GM12878 (cell line): ENCODE results near the gene ADGRE3. TPM values are rescaled to one million over a fixed set of nuclear protein-coding genes. Genes with fewer than 3 reads are reported as not detected.

Experiments used
- BHLHE40 ChIP-seq, 2 experiments: fragments of 450-650 bp in 1 of 2; IDR thresholded peaks; 2 replicates each; pipeline ENCODE4 v1.6.1; 2011 to 2017; ENCODE audit warnings: low read depth in 2 of 2, borderline replicate concordance in 1 of 2, improper control_type of control experiment in 1 of 2, low read length in 1 of 2, mild to moderate bottlenecking in 1 of 2
- BMI1 ChIP-seq: fragments of 450-650 bp; IDR thresholded peaks from 2 replicates; pipeline ENCODE4 v1.6.1; 2016; ENCODE audit warnings: mild to moderate bottlenecking, moderate library complexity, borderline replicate concordance
- CREM ChIP-seq: IDR thresholded peaks from 2 replicates; pipeline ENCODE4 v1.6.1; 2014; ENCODE audit warnings: antibody characterized with exemption, low read depth
- GATAD2B ChIP-seq: fragments of 450-650 bp; conservative IDR thresholded peaks from 2 replicates; pipeline ENCODE4 v1.6.1; 2017; ENCODE audit warnings: low read depth, mild to moderate bottlenecking, moderate library complexity
- HSF1 ChIP-seq: fragments of 150-350 bp; IDR thresholded peaks from 2 replicates; pipeline ENCODE4 v1.6.1; 2014; ENCODE audit warnings: mild to moderate bottlenecking, low read depth, low read length
- MXI1 ChIP-seq: fragments of 150-350 bp; IDR thresholded peaks from 2 replicates; pipeline ENCODE4 v1.6.1; 2011; ENCODE audit warnings: low read depth, mild to moderate bottlenecking, inconsistent platforms, low read length, improper control_type of control experiment
- NFIC ChIP-seq: IDR thresholded peaks from 2 replicates; pipeline ENCODE4 v1.6.1; 2012; ENCODE audit warnings: low read depth, mild to moderate bottlenecking, inconsistent platforms, low read length, moderate library complexity
- NFYA ChIP-seq: IDR thresholded peaks from 2 replicates; pipeline ENCODE4 v1.6.1; 2011; ENCODE audit warnings: low read depth, mild to moderate bottlenecking, low read length, improper control_type of control experiment, borderline replicate concordance
- NR2C2 ChIP-seq: IDR thresholded peaks from 2 replicates; pipeline ENCODE4 v1.6.1; 2011; ENCODE audit warnings: borderline replicate concordance, low read depth; ENCODE audit not compliant: control insufficient read depth, insufficient read length
- PAX5 ChIP-seq: IDR thresholded peaks from 2 replicates; pipeline ENCODE4 v1.6.1; 2011; ENCODE audit warnings: low read depth, low read length, borderline replicate concordance
- RAD21 ChIP-seq: IDR thresholded peaks from 2 replicates; pipeline ENCODE4 v1.6.1; 2011; ENCODE audit warnings: mild to moderate bottlenecking, low read depth, low read length, moderate library complexity; ENCODE audit not compliant: insufficient read depth
- RUNX3 ChIP-seq: IDR thresholded peaks from 2 replicates; pipeline ENCODE4 v1.6.1; 2012; ENCODE audit warnings: low read length, inconsistent platforms
- SMAD5 ChIP-seq: IDR thresholded peaks from 2 replicates; pipeline ENCODE4 v1.6.1; 2016; ENCODE audit warnings: antibody characterized with exemption, low read depth
- SMC3 ChIP-seq: IDR thresholded peaks from 2 replicates; pipeline ENCODE4 v1.6.1; 2011; ENCODE audit warnings: low read length, improper control_type of control experiment, borderline replicate concordance
- SREBF2 ChIP-seq: IDR thresholded peaks from 2 replicates; pipeline ENCODE4 v1.6.1; 2012; ENCODE audit warnings: mild to moderate bottlenecking, low read length
- STAT1 ChIP-seq: fragments of 450-650 bp; conservative IDR thresholded peaks from 2 replicates; pipeline ENCODE4 v1.6.1; 2014; ENCODE audit warnings: antibody characterized with exemption, mild to moderate bottlenecking
- TARDBP ChIP-seq: IDR thresholded peaks from 2 replicates; pipeline ENCODE4 v1.6.1; 2016; ENCODE audit warnings: borderline replicate concordance
- TBL1XR1 ChIP-seq: IDR thresholded peaks from 2 replicates; pipeline ENCODE4 v1.6.1; 2012; ENCODE audit warnings: low read depth, low read length, improper control_type of control experiment
- USF2 ChIP-seq: IDR thresholded peaks from 2 replicates; pipeline ENCODE4 v1.6.1; 2011; ENCODE audit warnings: low read depth, low read length, improper control_type of control experiment, borderline replicate concordance
- WRNIP1 ChIP-seq: IDR thresholded peaks from 2 replicates; pipeline ENCODE4 v1.6.1; 2011; ENCODE audit warnings: low read depth, low read length, improper control_type of control experiment, borderline replicate concordance
- ZBED1 ChIP-seq: IDR thresholded peaks from 2 replicates; pipeline ENCODE4 v1.6.1; 2016; ENCODE audit warnings: borderline replicate concordance
- ZNF274 ChIP-seq: IDR thresholded peaks from one replicate; pipeline ENCODE4 v1.8.0; 2011; ENCODE audit not compliant: insufficient read length, insufficient read depth
- ZSCAN29 ChIP-seq: fragments of 450-650 bp; IDR thresholded peaks from 2 replicates; pipeline ENCODE4 v1.6.1; 2017; ENCODE audit warnings: mild to moderate bottlenecking, moderate library complexity
- polyA plus RNA-seq, 11 experiments: library from polyadenylated mRNA; depleted of rRNA in 4 of 11; unstranded in 6 of 11; stranded (reverse) in 5 of 11; fragments of >200 nt; fragmentation: Nextera tagmentation in 4 of 11; fragmentation: Illumina TruSeq in 1 of 11; extraction: Ambion mirVana in 4 of 11; extraction: Trizol in 1 of 11; gene quantifications; 1 replicate in 1 of 11; 2 replicates in 10 of 11; pipeline versions ENCODE4 v1.2.1 to v1.2.3, GENCODE V29; 2011 to 2016; ENCODE audit warnings: inconsistent platforms in 2 of 11, missing spikeins in 2 of 11, low read depth in 1 of 11
- total RNA-seq, 4 experiments: library from RNA; depleted of rRNA in 3 of 4; stranded (reverse); fragments of >200 nt in 3 of 4; fragmentation: Illumina TruSeq in 1 of 4; extraction: Trizol in 1 of 4; gene quantifications; 2 replicates each; pipeline versions ENCODE4 v1.2.1 to v1.2.3, GENCODE V29; 2013 to 2021
- TF ChIP-seq, protein P1 (sequence below): IDR thresholded peaks from 2 replicates; pipeline ENCODE4 v1.6.1; 2012; ENCODE audit warnings: low read depth, low read length, improper control_type of control experiment
- TF ChIP-seq, protein P2 (sequence below): fragments of 450-650 bp; IDR thresholded peaks from 2 replicates; pipeline ENCODE4 v1.6.1; 2016; ENCODE audit warnings: mild to moderate bottlenecking
- TF ChIP-seq, protein P3 (sequence below): IDR thresholded peaks from 2 replicates; pipeline ENCODE4 v1.6.1; 2012; ENCODE audit warnings: low read depth, low read length, improper control_type of control experiment
- TF ChIP-seq, protein P4 (sequence below): IDR thresholded peaks from 2 replicates; pipeline ENCODE4 v1.6.1; 2012; ENCODE audit warnings: low read length, inconsistent platforms

ADGRE3 gene
- total and polyA plus RNA-seq, 10 of the 15 experiments (the other 5 are each of a cell fraction or from before 2014, with no cell fraction given) = 0.04 to 0.10 (median 0.05) TPM; not detected in 6

GRCh38 chr19:14603990-14604387 is 70.7 kb downstream of the ADGRE3 start (continued):
- TF ChIP-seq, protein P1, sequence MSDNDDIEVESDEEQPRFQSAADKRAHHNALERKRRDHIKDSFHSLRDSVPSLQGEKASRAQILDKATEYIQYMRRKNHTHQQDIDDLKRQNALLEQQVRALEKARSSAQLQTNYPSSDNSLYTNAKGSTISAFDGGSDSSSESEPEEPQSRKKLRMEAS = no peak
- TF ChIP-seq WRNIP1 = no peak
- no peak for TF ChIP-seq HSF1
- peak; percentile 38; the same call in 1 of the 2 replicates for TF ChIP-seq GATAD2B
- no peak for TF ChIP-seq ZNF274
- TF ChIP-seq RUNX3 = peak; percentile 87
- peak; percentile 33; the same call in 1 of the 2 replicates for TF ChIP-seq SMC3
- peak; percentile 98 for TF ChIP-seq PAX5
- TF ChIP-seq STAT1 = no peak
- TF ChIP-seq CREM = peak; percentile 35; the same call in 1 of the 2 replicates
- no peak for TF ChIP-seq USF2
- TF ChIP-seq RAD21 = no peak
- no peak for TF ChIP-seq SMAD5
- TF ChIP-seq NR2C2 = no peak
- TF ChIP-seq BMI1 = no peak
- peak; percentile 80; the same call in 1 of the 2 replicates for TF ChIP-seq ZBED1
- TF ChIP-seq NFYA = no peak
- TF ChIP-seq, protein P2, sequence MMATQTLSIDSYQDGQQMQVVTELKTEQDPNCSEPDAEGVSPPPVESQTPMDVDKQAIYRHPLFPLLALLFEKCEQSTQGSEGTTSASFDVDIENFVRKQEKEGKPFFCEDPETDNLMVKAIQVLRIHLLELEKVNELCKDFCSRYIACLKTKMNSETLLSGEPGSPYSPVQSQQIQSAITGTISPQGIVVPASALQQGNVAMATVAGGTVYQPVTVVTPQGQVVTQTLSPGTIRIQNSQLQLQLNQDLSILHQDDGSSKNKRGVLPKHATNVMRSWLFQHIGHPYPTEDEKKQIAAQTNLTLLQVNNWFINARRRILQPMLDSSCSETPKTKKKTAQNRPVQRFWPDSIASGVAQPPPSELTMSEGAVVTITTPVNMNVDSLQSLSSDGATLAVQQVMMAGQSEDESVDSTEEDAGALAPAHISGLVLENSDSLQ = peak; percentile 35; the same call in 1 of the 2 replicates
- TF ChIP-seq, protein P3, sequence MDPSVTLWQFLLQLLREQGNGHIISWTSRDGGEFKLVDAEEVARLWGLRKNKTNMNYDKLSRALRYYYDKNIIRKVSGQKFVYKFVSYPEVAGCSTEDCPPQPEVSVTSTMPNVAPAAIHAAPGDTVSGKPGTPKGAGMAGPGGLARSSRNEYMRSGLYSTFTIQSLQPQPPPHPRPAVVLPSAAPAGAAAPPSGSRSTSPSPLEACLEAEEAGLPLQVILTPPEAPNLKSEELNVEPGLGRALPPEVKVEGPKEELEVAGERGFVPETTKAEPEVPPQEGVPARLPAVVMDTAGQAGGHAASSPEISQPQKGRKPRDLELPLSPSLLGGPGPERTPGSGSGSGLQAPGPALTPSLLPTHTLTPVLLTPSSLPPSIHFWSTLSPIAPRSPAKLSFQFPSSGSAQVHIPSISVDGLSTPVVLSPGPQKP = 0 out of 2 replicates have a peak, but pooled peaks have one; percentile 25
- TF ChIP-seq, protein P4, sequence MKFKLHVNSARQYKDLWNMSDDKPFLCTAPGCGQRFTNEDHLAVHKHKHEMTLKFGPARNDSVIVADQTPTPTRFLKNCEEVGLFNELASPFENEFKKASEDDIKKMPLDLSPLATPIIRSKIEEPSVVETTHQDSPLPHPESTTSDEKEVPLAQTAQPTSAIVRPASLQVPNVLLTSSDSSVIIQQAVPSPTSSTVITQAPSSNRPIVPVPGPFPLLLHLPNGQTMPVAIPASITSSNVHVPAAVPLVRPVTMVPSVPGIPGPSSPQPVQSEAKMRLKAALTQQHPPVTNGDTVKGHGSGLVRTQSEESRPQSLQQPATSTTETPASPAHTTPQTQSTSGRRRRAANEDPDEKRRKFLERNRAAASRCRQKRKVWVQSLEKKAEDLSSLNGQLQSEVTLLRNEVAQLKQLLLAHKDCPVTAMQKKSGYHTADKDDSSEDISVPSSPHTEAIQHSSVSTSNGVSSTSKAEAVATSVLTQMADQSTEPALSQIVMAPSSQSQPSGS = peak; percentile 86
- no peak for TF ChIP-seq TARDBP
- no peak for TF ChIP-seq ZSCAN29
- TF ChIP-seq SREBF2 = no peak
- peak; percentile 22 to 53; a peak in 2 of 4 replicates for TF ChIP-seq BHLHE40 (IDR thresholded peaks at IDR 0.05; ENCODE audit: borderline replicate concordance in 1 of 2, low read depth in 2 of 2, low read length in 1 of 2)
- no peak for TF ChIP-seq MXI1
- peak; percentile 73; the same call in 1 of the 2 replicates for TF ChIP-seq NFIC
- 0 out of 2 replicates have a peak, but pooled peaks have one; percentile 70 for TF ChIP-seq TBL1XR1
